Gastroesophageal sphincter (tissue), 4 donors: Measurements from ENCODE around the gene MAGED2. TPM values are rescaled to one million over a fixed set of nuclear protein-coding genes. Genes with fewer than 3 reads are reported as not detected.

Experiments
- ATAC-seq: fragments of 150-250 bp; one replicate; pipeline ENCODE4 v1.9.1; 2016; ENCODE audit warnings: mild to moderate bottlenecking, moderate library complexity
- H3K27ac ChIP-seq, 4 donors: fragments of 200-600 bp; sonication (generic) in 3 of 4; 1 replicate in 3 of 4; 2 replicates in 1 of 4; pipeline ENCODE4 v1.5.1; 2016 to 2019
- H3K27me3 ChIP-seq: fragments of 200-600 bp; sonication (generic); one replicate; pipeline ENCODE4 v1.5.1; 2019
- H3K36me3 ChIP-seq, 2 donors: fragments of 200-600 bp; sonication (generic); one replicate each; pipeline ENCODE4 v1.5.1; 2019; ENCODE audit warnings: control low read depth in 1 of 2
- H3K4me1 ChIP-seq, 3 donors: fragments of 200-600 bp; sonication (generic); 1 replicate in 2 of 3; 2 replicates in 1 of 3; pipeline ENCODE4 v1.5.1; 2016 to 2019; ENCODE audit warnings: control low read depth in 2 of 3
- H3K4me3 ChIP-seq, 2 donors: fragments of 200-600 bp; sonication (generic); one replicate each; pipeline ENCODE4 v1.5.1; 2019; ENCODE audit warnings: mild to moderate bottlenecking in 1 of 2, moderate library complexity in 1 of 2
- H3K9me3 ChIP-seq, 3 donors: fragments of 200-600 bp; sonication (generic); one replicate each; pipeline ENCODE4 v1.5.1; 2017 to 2019; ENCODE audit warnings: control low read depth in 2 of 3
- EP300 ChIP-seq: sonication (generic); formaldehyde crosslinking; IDR thresholded peaks from one replicate; pipeline ENCODE4 v1.6.1; 2017; ENCODE audit warnings: antibody characterized with exemption, mild to moderate bottlenecking
- POLR2A ChIP-seq, 2 donors: fragments of 450-650 bp; IDR thresholded peaks; one replicate each; pipeline ENCODE4 v1.6.1; 2017; ENCODE audit warnings: antibody characterized with exemption in 2 of 2, mild to moderate bottlenecking in 2 of 2, moderate library complexity in 1 of 2
- POLR2AphosphoS5 ChIP-seq: sonication (generic); formaldehyde crosslinking; IDR thresholded peaks from one replicate; pipeline ENCODE4 v1.6.1; 2017; ENCODE audit warnings: antibody characterized with exemption
- WGBS, 2 donors: methylation state at CpG; one replicate each; pipeline ENCODE4 v1.1.5; 2018; ENCODE audit warnings: low coverage in 1 of 2; 5-methylcytosine and 5-hydroxymethylcytosine counted together
- total RNA-seq, 4 donors: library from RNA; depleted of rRNA; stranded (reverse); fragments of >200 nt; gene quantifications; one replicate each; pipeline ENCODE4 v1.1.0, GENCODE V29; 2016
- TF ChIP-seq, protein P1 (sequence below), 4 experiments: fragments of 200-600 bp in 2 of 4; fragments of 450-650 bp in 2 of 4; sonication (generic) in 1 of 4; IDR thresholded peaks; one replicate each; pipeline ENCODE4 v1.5.1; 2017 to 2019; ENCODE audit warnings: antibody characterized with exemption in 4 of 4, mild to moderate bottlenecking in 2 of 4, moderate library complexity in 2 of 4

The MAGED2 gene
- total RNA-seq, 4 donors from 2014 or later, result 145 to 197 (median 178) TPM

DNA sequence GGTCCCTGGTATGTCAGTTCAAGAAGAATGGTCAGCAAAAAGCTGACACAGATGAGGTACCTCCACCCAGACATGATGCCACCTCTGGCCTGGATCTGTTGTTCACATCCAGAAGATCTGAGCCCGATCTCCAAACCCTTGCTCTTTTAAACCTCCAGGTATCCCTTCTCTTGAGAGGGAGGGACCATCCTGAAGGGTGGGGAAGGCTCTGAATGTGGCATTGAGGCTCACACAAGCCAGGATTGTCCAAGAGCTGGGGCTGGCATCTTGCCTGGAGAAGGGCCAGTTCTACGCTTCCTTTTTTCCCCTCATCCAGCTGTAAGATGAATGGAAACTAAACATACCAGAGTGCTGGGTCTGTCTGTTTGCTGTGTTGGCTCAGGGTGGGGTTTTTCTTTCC is 9.4 kb upstream of the MAGED2 start, which contains the start of gene ITIH6:
Gene ITIH6 (minus strand): TSS at position 119 of the 400 bp plus-strand sequence. CDS start 45 bp downstream, at position 74.
- Histone ChIP-seq H3K27me3 (no peaks in the 10 kb centered on the region), H3K4me3 (no peak within 1 kb of the TSS), H3K36me3 (no peaks in the 10 kb centered on the region), H3K27ac (no peak within 1 kb of the TSS), H3K4me1 (no peaks in the 10 kb centered on the region), H3K9me3 (no peaks in the 10 kb centered on the region)
- no CpG with 5 or more reads among the region's 2 CpGs for WGBS, 2 donors
- TF ChIP-seq, protein P1, sequence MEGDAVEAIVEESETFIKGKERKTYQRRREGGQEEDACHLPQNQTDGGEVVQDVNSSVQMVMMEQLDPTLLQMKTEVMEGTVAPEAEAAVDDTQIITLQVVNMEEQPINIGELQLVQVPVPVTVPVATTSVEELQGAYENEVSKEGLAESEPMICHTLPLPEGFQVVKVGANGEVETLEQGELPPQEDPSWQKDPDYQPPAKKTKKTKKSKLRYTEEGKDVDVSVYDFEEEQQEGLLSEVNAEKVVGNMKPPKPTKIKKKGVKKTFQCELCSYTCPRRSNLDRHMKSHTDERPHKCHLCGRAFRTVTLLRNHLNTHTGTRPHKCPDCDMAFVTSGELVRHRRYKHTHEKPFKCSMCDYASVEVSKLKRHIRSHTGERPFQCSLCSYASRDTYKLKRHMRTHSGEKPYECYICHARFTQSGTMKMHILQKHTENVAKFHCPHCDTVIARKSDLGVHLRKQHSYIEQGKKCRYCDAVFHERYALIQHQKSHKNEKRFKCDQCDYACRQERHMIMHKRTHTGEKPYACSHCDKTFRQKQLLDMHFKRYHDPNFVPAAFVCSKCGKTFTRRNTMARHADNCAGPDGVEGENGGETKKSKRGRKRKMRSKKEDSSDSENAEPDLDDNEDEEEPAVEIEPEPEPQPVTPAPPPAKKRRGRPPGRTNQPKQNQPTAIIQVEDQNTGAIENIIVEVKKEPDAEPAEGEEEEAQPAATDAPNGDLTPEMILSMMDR (IDR thresholded peaks at IDR 0.05), result no peak
- TF ChIP-seq POLR2A (IDR thresholded peaks at IDR 0.05), result no peak
- TF ChIP-seq POLR2AphosphoS5, result no peak
- TF ChIP-seq EP300, result no peak
- ATAC-seq, result no peak

DNA sequence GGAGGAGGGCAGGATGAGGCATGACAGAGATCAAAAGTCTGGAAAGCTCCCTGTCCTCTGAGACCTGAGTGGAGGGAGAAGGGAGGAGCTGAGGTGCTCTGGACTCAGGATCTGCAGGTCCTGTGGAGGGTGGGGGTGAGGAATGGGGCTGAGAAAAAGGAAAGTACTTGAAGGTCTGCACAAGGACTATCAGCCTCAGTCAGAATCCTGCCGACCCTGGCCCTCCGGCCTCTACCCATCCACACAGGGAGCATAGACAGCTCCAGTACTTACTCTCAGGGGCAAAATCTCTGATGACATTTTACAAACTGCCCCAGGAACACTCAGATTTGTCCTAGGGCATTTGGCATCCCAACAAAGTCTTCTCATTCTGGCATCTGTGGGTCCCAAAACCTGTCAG is 8.5 kb upstream of the MAGED2 start:
- 90% methylated on average over 2 of the region's 2 CpGs; no CpG with 5 or more reads in 1 of the 2 donors for WGBS, 2 donors
- Histone ChIP-seq H3K4me1 (no peaks in the 10 kb centered on the region), H3K9me3 (no peaks in the 10 kb centered on the region), H3K27ac (no peak overlapping the region), H3K4me3 (no peak overlapping the region), H3K36me3 (no peaks in the 10 kb centered on the region), H3K27me3 (no peaks in the 10 kb centered on the region)
- TF ChIP-seq EP300 (no peak), POLR2A (IDR thresholded peaks at IDR 0.05) (no peak), POLR2AphosphoS5 (no peak)
- TF ChIP-seq, protein P1 (IDR thresholded peaks at IDR 0.05), result no peak
- no peak for ATAC-seq

GRCh38 chrX:54808109-54808604 is 612 bp downstream of the MAGED2 start:
- Histone ChIP-seq H3K9me3 (no peaks in the 10 kb centered on the region), H3K36me3 (peaks cover 0 to 36% of the 10 kb centered on the region in 2 donors), H3K4me1 (peaks cover 0 to 29% (median 5%) of the 10 kb centered on the region in 3 donors), H3K4me3 (peak overlapping the region; percentile 72 to 100), H3K27me3 (no peaks in the 10 kb centered on the region), H3K27ac (peak overlapping the region; percentile 85 to 96 (median 92))
- ATAC-seq, result peak; percentile 69
- 0 to 43% methylated on average over 2 to 12 of the region's 23 CpGs for WGBS, 2 donors
- TF ChIP-seq, protein P1 (IDR thresholded peaks at IDR 0.05), result no peak
- peak in 1 of 2 donors; percentile 17 for TF ChIP-seq POLR2A (IDR thresholded peaks at IDR 0.05)

DNA sequence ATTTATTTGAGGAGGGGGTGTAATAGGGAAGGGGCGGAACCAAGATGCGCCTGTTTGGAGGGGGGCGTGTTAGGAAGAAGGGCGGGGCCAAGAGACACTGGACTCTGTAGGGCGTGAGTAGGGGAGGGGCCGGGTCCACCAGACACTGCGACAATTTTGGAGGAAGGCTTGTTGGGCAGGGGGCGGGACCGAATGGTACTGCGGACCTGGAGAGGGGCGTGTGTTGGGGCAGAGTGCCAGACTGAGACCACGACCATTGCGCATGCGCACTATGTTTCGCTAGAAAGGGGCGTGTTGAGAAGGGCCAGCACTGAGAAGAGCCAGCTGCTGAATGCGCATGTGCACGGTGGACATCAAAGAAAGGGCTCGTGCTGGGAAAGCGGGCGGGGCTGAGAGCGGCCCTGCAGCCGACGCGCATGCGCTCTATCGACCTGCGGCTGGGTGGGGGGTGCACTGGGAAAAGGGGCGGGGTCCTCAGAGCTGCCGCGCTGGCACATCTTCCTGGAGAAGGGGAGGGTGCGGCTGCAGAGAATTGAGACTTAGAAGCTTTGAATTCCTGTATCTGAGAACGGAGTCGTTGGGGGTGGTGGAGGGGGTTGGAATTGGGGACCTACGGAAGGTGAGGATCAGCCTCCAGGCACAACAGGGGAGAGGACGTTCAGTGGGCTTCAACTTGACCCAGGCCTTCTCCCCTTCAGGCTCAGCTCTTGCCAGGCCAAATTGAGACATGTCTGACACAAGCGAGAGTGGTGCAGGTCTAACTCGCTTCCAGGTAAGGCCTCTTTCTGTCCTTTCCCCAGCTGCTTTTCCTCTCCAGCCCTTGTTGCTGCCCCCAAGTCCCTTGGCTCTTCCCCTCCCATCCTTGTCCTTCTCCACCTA is 1.3 kb downstream of the MAGED2 start:
- TF ChIP-seq POLR2A (IDR thresholded peaks at IDR 0.05) (no peak), EP300 (no peak)
- peak; percentile 91 for ATAC-seq
- 0 to 38% methylated on average over 7 to 15 of the region's 38 CpGs for WGBS, 2 donors
- Histone ChIP-seq H3K27me3 (no peaks in the 10 kb centered on the region), H3K4me1 (peaks cover 0 to 29% (median 5%) of the 10 kb centered on the region in 3 donors), H3K36me3 (peaks cover 0 to 43% of the 10 kb centered on the region in 2 donors), H3K27ac (peak overlapping the region; percentile 85 to 96 (median 92)), H3K4me3 (peak overlapping the region; percentile 72 to 100), H3K9me3 (no peaks in the 10 kb centered on the region)

DNA sequence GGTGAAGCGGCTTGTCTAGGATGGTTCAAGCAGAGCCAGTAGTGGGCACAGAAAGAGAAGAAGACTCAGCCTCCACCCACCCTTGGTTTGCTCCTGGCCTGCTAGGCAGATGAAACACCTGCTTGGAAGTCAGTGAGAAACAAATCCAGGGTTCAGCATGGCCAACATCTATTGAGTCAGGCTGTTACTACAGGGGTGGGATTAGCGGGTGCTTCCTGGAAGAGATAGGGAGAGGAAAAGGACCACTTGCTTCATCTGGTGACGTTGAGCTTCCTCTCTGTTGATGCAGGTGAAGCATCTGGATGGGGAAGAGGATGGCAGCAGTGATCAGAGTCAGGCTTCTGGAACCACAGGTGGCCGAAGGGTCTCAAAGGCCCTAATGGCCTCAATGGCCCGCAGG is 3.0 kb downstream of the MAGED2 start:
- H3K9me3 ChIP-seq, result no peaks in the 10 kb centered on the region
- H3K36me3 ChIP-seq, result peaks cover 0 to 60% of the 10 kb centered on the region in 2 donors
- TF ChIP-seq POLR2AphosphoS5 (no peak), POLR2A (IDR thresholded peaks at IDR 0.05) (no peak)
- H3K27ac ChIP-seq, result no peak overlapping the region
- H3K4me3 ChIP-seq, result no peak overlapping the region
- 80 to 100% methylated on average over 1 to 2 of the region's 5 CpGs for WGBS, 2 donors
- no peak for ATAC-seq
- H3K4me1 ChIP-seq, result peaks cover 0 to 29% (median 5%) of the 10 kb centered on the region in 3 donors
- no peaks in the 10 kb centered on the region for H3K27me3 ChIP-seq
